ENCODE results near the gene CYTH4.
A peak's percentile ranks its signal among the peaks of the same experiment; 100 is the strongest.
"Not testable (repeated sequence)": the region's sequence is repeated elsewhere in the genome, so short reads cannot be mapped to it uniquely, and the experiment has no call there.

The CYTH4 gene

GRCh38 chr22:37249986-37250385 is 32.3 kb upstream of the CYTH4 start:
- DNase-seq (ENCODE audit: low read depth, low spot score), result no peak

- not testable (repeated sequence) for DNase-seq (ENCODE audit: low read depth, low spot score)
Measured at GRCh38 chr22:37251836-37252235, 30.5 kb upstream of the CYTH4 start.

- no peak for DNase-seq (ENCODE audit: low read depth, low spot score)
Measured at GRCh38 chr22:37253126-37253660, 29.1 kb upstream of the CYTH4 start.

GRCh38 chr22:37254209-37254866 is 28.0 kb upstream of the CYTH4 start:
- no peak for DNase-seq (ENCODE audit: low read depth, low spot score)

- DNase-seq (ENCODE audit: low read depth, low spot score), result no peak
Measured at GRCh38 chr22:37254867-37255233, 27.5 kb upstream of the CYTH4 start.

- DNase-seq (ENCODE audit: low read depth, low spot score), result no peak
Measured at GRCh38 chr22:37255558-37256006, 26.7 kb upstream of the CYTH4 start.

DNA sequence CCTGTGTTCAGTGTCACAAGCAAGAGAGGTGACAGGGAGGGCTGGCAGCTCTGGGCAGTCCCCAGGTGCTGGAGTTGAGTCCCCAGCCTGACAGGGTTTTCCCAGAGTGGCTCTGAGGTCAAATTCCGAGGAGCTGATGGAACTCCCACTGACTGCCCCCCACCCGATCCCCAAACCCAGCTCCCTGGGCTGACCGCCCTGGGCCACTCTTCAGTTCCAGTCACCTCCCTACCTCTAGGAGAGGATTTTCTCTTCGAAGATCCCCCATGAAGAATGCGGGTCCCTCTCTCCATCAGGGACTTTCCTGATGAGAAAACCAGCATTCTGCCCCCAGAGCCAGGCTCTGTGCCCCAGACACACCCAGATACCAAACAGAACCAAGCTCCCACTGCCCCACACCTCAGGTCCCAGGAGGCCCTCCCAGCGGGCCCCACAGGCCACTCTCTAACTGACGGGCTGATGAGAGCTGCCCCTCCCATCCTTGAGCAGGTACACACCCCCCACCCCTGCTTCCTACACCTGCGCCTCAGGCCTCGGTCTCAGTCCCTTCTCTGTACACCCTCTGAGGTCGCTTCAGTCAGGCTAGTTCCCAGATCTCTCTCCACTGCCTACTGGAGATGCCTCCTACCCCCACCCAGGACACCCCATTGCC is 26.1 kb upstream of the CYTH4 start:
- DNase-seq (ENCODE audit: low read depth, low spot score), result no peak

DNA sequence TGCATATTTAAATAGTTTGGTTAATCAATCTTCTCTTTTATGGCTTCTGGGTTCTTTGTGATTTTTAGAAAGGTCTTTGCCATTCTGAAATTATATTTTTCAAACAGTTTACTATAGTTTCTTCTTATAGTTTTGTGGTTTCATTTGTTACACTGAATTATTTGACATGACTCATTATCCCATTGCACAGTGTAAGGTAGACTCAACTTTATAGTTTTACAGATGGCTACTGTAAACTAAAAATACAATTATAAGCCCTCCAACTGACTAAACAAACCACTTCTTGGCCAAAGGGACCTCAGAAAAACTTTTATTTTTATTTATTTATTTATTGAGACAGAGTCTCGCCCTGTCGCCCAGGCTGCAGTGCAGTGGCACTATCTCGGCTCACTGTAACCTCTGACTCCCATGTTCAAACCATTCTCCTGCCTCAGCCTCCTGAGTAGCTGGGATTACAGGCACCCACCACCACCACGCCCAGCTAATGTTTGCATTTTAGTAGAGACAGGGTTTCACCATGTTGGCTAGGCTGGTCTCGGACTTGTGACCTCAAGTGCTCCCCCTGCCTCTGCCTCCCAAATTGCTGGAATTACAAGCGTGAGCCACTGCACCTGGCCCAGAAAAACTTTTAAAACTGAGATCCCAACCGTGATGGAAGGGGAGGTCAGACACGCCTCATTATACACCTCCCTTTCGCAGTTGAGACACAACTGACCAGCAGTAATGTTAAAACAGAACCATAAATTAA is 24.1 kb upstream of the CYTH4 start:
- DNase-seq (ENCODE audit: low read depth, low spot score), result no peak

GRCh38 chr22:37258753-37259401 is 23.4 kb upstream of the CYTH4 start:
- no peak for DNase-seq (ENCODE audit: low read depth, low spot score)

- no peak for DNase-seq (ENCODE audit: low read depth, low spot score)
Measured at GRCh38 chr22:37259540-37260029, 22.7 kb upstream of the CYTH4 start.

DNA sequence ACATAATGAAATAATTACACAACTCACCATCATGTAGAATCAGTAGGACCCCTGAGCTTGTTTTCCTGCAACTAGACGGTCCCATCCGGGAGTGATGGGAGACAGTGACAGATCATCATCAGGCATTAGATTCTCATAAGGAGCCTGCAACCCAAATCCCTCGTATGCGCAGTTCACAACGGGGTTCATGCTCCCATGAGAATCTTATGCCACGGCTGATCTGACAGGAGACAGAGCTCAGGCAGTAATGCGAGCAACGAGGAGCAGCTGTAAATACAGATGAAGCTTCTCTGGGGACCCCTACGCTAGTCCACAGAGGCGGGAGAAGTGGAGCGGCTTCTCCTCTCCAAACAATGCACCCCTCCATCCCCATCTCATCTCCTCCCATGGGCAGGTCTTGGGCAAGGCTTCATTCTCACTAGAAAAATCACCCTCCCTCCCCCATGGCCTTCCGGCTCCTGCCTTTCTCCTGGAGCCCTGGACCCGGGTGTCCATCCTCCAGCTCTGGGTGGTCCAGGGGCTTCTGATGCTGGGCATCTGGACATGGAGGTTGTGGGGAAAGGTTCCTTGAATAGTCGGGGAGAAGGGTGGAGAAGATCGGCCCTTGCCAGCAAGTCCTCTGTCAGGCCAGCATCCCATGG is 22.0 kb upstream of the CYTH4 start:
- DNase-seq (ENCODE audit: low read depth, low spot score), result peak; percentile 40

GRCh38 chr22:37260901-37261336 is 21.4 kb upstream of the CYTH4 start:
- no peak for DNase-seq (ENCODE audit: low read depth, low spot score)

GRCh38 chr22:37262346-37262745 is 20.0 kb upstream of the CYTH4 start:
- DNase-seq (ENCODE audit: low read depth, low spot score), result no peak

DNA sequence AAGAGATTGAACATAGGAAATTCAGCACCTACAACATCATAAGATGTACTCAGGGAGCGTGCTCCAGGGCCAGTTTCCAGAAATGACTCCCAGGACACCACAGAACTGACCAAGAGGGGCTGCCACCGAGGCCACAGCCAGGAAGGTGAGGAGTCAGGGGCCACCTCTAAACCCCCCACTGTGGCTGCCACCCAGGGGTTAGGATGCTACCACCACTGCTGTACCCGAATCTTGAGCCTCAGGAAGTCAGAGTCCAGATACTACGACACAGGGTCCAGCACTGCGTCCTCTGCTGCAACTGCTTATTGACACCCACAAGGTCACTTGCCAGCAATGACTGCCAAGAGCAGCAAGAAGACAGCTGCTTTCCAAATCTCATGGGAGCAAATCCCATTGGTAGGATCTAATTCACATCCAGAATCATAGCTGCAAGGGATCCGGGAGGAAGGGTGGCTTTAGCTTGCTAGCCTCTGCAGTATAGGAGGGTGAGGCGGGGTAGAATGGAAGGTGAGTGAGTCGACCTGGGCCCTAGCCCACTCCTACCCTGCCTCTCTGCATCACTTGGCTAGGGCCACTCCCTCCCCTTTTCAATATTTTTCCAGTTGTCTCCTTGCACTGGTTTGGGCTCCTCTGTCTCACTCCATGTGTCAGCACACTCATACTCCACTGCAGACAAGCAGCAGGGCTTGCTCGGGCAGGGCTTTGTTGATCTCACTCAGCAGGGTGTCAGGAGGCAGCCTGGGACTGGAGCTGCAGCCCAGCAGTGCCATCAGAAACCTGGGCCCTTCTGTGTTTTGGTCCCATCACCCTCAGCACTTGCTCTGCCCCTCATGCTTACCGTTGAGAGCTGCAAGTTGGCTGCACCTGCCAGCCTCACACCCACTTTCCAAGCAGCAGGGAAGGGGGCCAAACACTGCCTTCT is 18.1 kb upstream of the CYTH4 start:
- DNase-seq (ENCODE audit: low read depth, low spot score), result no peak

- DNase-seq (ENCODE audit: low read depth, low spot score), result no peak
Measured at GRCh38 chr22:37266581-37267134, 15.7 kb upstream of the CYTH4 start.

DNA sequence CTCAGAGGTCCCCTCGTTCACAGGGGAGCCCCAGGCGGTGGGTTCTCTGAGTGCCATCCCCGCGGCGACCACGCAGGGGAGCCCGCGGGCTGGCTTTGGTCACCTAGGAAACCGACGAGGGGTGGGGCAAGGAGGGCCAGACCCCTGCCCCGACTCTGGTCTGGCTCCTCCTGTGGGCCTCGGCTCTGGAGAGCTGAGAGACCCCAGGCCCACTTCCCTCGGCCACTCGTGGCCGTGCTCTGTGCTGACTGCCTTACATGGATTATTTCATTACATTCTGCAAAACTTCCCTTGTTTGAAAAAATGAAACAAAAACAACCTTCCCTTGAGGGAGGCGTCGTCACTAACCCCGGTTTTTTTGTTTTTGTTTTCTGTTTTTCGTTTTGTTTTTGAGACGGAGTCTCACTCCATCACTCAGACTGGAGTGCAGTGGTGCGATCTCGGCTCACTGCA is 15.1 kb upstream of the CYTH4 start:
- no peak for DNase-seq (ENCODE audit: low read depth, low spot score)

- DNase-seq (ENCODE audit: low read depth, low spot score), result no peak
Measured at GRCh38 chr22:37267661-37268413, 14.5 kb upstream of the CYTH4 start.

GRCh38 chr22:37269936-37270678 is 12.2 kb upstream of the CYTH4 start:
- DNase-seq (ENCODE audit: low read depth, low spot score), result no peak
